Endothelial cell of umbilical vein (primary cell): ENCODE measurements around the gene SCGN.

Experiments used
- CTCF ChIP-seq, 2 donors: IDR thresholded peaks; 1 replicate in 1 of 2; 2 replicates in 1 of 2; pipeline ENCODE4 v1.5.1; 2011; ENCODE audit warnings: low read length in 2 of 2, mild to moderate bottlenecking in 2 of 2, moderate library complexity in 2 of 2, control low read depth in 1 of 2, inconsistent platforms in 1 of 2, low read depth in 1 of 2; ENCODE audit not compliant: insufficient read depth in 1 of 2; ENCODE audit errors: extremely low read depth in 1 of 2
- POLR2A ChIP-seq: IDR thresholded peaks from 2 replicates; pipeline ENCODE4 v1.6.1; 2012; ENCODE audit warnings: low read depth, mild to moderate bottlenecking, control low read depth, low read length
- POLR2AphosphoS5 ChIP-seq: IDR thresholded peaks from 2 replicates; pipeline ENCODE4 v1.6.1; 2012; ENCODE audit warnings: low read depth, mild to moderate bottlenecking, control low read depth, low read length, moderate library complexity; ENCODE audit not compliant: insufficient read depth

- TF ChIP-seq POLR2AphosphoS5 (no peak), CTCF (IDR thresholded peaks at IDR 0.05; ENCODE audit: extremely low read depth in 1 of 2, insufficient read depth in 1 of 2, low read depth in 1 of 2, low read length in 2 of 2) (no peak), POLR2A (no peak)
Measured at GRCh38 chr6:25670208-25670607, 18.2 kb downstream of the SCGN start.
